ENCODE results near the gene RIOK3.

RIOK3 gene

GRCh38 chr18:23529604-23530003 is 76.5 kb downstream of the RIOK3 start:
- no peak for DNase-seq (ENCODE audit: low read depth in 2 of 2)

- no peak for DNase-seq (ENCODE audit: low read depth in 2 of 2)
Observed at GRCh38 chr18:23530195-23530594, 77.1 kb downstream of the RIOK3 start.

- DNase-seq (ENCODE audit: low read depth in 2 of 2): no peak
Observed at GRCh38 chr18:23531912-23532311, 78.8 kb downstream of the RIOK3 start.

All from stimulated activated CD8-positive, alpha-beta memory T cell treated with anti-CD3 and anti-CD28 coated beads, Interleukin-7, amount 100 ng/mL, for 4 hours (primary cell).